Neural progenitor cell (in vitro differentiated cells): ENCODE measurements around the gene ABTB2. TPM values are rescaled to one million over a fixed set of nuclear protein-coding genes. Genes with fewer than 3 reads are reported as not detected.

ENCODE experiments used
- DNase-seq: peaks from one replicate; pipeline ENCODE4 v3.0.0-alpha.2; 2016; ENCODE audit warnings: low spot score
- H2AFZ ChIP-seq: fragments of 200-600 bp; sonication (generic); replicated peaks from 2 replicates; pipeline ENCODE4 v1.6.1; 2016; ENCODE audit warnings: antibody characterized with exemption
- H3F3A ChIP-seq: fragments of 200-600 bp; sonication (generic); 2 replicates; pipeline ENCODE4 v1.6.1; 2016; ENCODE audit warnings: antibody characterized with exemption, low read depth
- H3K27ac ChIP-seq: fragments of 200-600 bp; sonication (generic); 2 replicates; pipeline ENCODE4 v1.5.1; 2016; ENCODE audit warnings: mild to moderate bottlenecking
- H3K27me3 ChIP-seq: fragments of 200-600 bp; sonication (generic); 2 replicates; pipeline ENCODE4 v1.6.1; 2016; ENCODE audit warnings: mild to moderate bottlenecking, moderate library complexity
- H3K36me3 ChIP-seq: fragments of 200-600 bp; sonication (generic); 2 replicates; pipeline ENCODE4 v1.5.1; 2016
- H3K4me1 ChIP-seq: fragments of 200-600 bp; sonication (generic); 2 replicates; pipeline ENCODE4 v1.6.1; 2016; ENCODE audit warnings: mixed run types
- H3K4me2 ChIP-seq: fragments of 200-600 bp; sonication (generic); 2 replicates; pipeline ENCODE4 v1.6.1; 2016
- H3K4me3 ChIP-seq: fragments of 200-600 bp; sonication (generic); 2 replicates; pipeline ENCODE4 v1.5.1; 2016
- H3K79me2 ChIP-seq: fragments of 200-600 bp; sonication (generic); 2 replicates; pipeline ENCODE4 v1.6.1; 2016; ENCODE audit warnings: low read depth
- H3K9ac ChIP-seq: fragments of 200-600 bp; sonication (generic); 2 replicates; pipeline ENCODE4 v1.6.1; 2016
- H3K9me3 ChIP-seq: fragments of 200-600 bp; sonication (generic); 2 replicates; pipeline ENCODE4 v1.5.1; 2016; ENCODE audit warnings: low read depth
- H4K20me1 ChIP-seq: fragments of 200-600 bp; sonication (generic); 2 replicates; pipeline ENCODE4 v1.6.1; 2016; ENCODE audit warnings: low read depth
- H3K27ac Mint-ChIP-seq: 3 replicates; pipeline ENCODE4 v1.8.0; 2021; ENCODE audit warnings: mixed read lengths
- H3K27me3 Mint-ChIP-seq: 2 replicates; pipeline ENCODE4 v1.8.0; 2022; ENCODE audit warnings: low read depth, mild to moderate bottlenecking, inconsistent platforms, moderate library complexity, mixed read lengths; ENCODE audit not compliant: insufficient read depth
- H3K36me3 Mint-ChIP-seq: 3 replicates; pipeline ENCODE4 v1.8.0; 2021; ENCODE audit warnings: mixed read lengths
- H3K4me1 Mint-ChIP-seq: 3 replicates; pipeline ENCODE4 v1.8.0; 2021; ENCODE audit warnings: mixed read lengths
- H3K4me3 Mint-ChIP-seq: 3 replicates; pipeline ENCODE4 v1.8.0; 2021; ENCODE audit warnings: mild to moderate bottlenecking, moderate library complexity, mixed read lengths
- H3K9me3 Mint-ChIP-seq: 3 replicates; pipeline ENCODE4 v1.8.0; 2020; ENCODE audit warnings: mixed read lengths
- CTCF ChIP-seq: fragments of 200-600 bp; sonication (generic); IDR thresholded peaks from 2 replicates; pipeline ENCODE4 v1.5.1; 2017; ENCODE audit warnings: antibody characterized with exemption, mild to moderate bottlenecking
- EZH2 ChIP-seq: fragments of 200-600 bp; sonication (generic); IDR thresholded peaks from 2 replicates; pipeline ENCODE4 v1.6.1; 2017; ENCODE audit warnings: antibody characterized with exemption, mild to moderate bottlenecking, moderate library complexity
- EZH2phosphoT487 ChIP-seq: fragments of 200-600 bp; sonication (generic); IDR thresholded peaks from 2 replicates; pipeline ENCODE4 v1.6.1; 2017; ENCODE audit warnings: antibody characterized with exemption
- total RNA-seq: library from RNA; depleted of rRNA; stranded (reverse); fragments of >200 nt; gene quantifications from 2 replicates; pipeline ENCODE4 v1.2.3, GENCODE V29; 2015; ENCODE audit warnings: low replicate concordance

ABTB2 gene
- total RNA-seq, 1 donor from 2014 or later = 0.37 TPM

- H3K4me1 ChIP-seq = peaks cover 11% of the 10 kb centered on the region
- H3K4me3 Mint-ChIP-seq = peak overlapping the region; percentile 67
These were observed 182.4 kb downstream of the ABTB2 start for GRCh38 chr11:34175284-34176019.

GRCh38 chr11:34174412-34175041 is 183.3 kb downstream of the ABTB2 start:
- H3K36me3 ChIP-seq = no peaks in the 10 kb centered on the region
- H3K4me3 ChIP-seq = peak overlapping the region; percentile 42
- Mint-ChIP-seq H3K4me1 (peaks cover 14% of the 10 kb centered on the region), H3K27ac (no peak overlapping the region), H3K9me3 (no peaks in the 10 kb centered on the region), H3K27me3 (peaks cover 12% of the 10 kb centered on the region), H3K36me3 (peaks cover 2% of the 10 kb centered on the region), H3K4me3 (peak overlapping the region; percentile 67)
- peaks cover 18% of the 10 kb centered on the region for H3K27me3 ChIP-seq
- DNase-seq = peak; percentile 95
- peaks cover 11% of the 10 kb centered on the region for H3K4me1 ChIP-seq
- no peak overlapping the region for H3K9ac ChIP-seq
- no peaks in the 10 kb centered on the region for H4K20me1 ChIP-seq
- no peaks in the 10 kb centered on the region for H3K79me2 ChIP-seq
- no peak overlapping the region for H3K27ac ChIP-seq
- no peaks in the 10 kb centered on the region for H3K9me3 ChIP-seq
- TF ChIP-seq EZH2 (no peak), CTCF (peak; percentile 83), EZH2phosphoT487 (no peak)
- peak overlapping the region; percentile 71 for H3K4me2 ChIP-seq
- H3F3A ChIP-seq = peaks cover 7% of the 10 kb centered on the region
- H2AFZ ChIP-seq = peak overlapping the region; percentile 13

More at GRCh38 chr11:34175284-34176019, 182.4 kb downstream of the ABTB2 start:
- peak overlapping the region; percentile 57 for H3K27ac Mint-ChIP-seq
- TF ChIP-seq EZH2phosphoT487 (no peak), CTCF (no peak), EZH2 (no peak)
- Histone ChIP-seq H3K9me3 (no peaks in the 10 kb centered on the region), H3K79me2 (no peaks in the 10 kb centered on the region), H3K36me3 (no peaks in the 10 kb centered on the region), H3K27ac (no peak overlapping the region), H2AFZ (no peak overlapping the region), H3F3A (peaks cover 7% of the 10 kb centered on the region), H3K27me3 (peaks cover 18% of the 10 kb centered on the region), H4K20me1 (no peaks in the 10 kb centered on the region), H3K9ac (no peak overlapping the region), H3K4me3 (no peak overlapping the region), H3K4me2 (no peak overlapping the region)
- no peak for DNase-seq
- no peaks in the 10 kb centered on the region for H3K9me3 Mint-ChIP-seq
- peaks cover 8% of the 10 kb centered on the region for H3K27me3 Mint-ChIP-seq
- peaks cover 10% of the 10 kb centered on the region for H3K4me1 Mint-ChIP-seq
- H3K36me3 Mint-ChIP-seq = peaks cover 2% of the 10 kb centered on the region

- Histone ChIP-seq H3K36me3 (no peaks in the 10 kb centered on the region), H3K79me2 (no peaks in the 10 kb centered on the region), H2AFZ (no peak overlapping the region), H3K4me2 (no peak overlapping the region), H3K9ac (no peak overlapping the region), H3K27ac (no peak overlapping the region), H3K4me3 (no peak overlapping the region), H3K4me1 (peaks cover 11% of the 10 kb centered on the region), H3K9me3 (no peaks in the 10 kb centered on the region), H3K27me3 (peaks cover 18% of the 10 kb centered on the region), H3F3A (peaks cover 7% of the 10 kb centered on the region), H4K20me1 (no peaks in the 10 kb centered on the region)
- DNase-seq = no peak
- H3K4me1 Mint-ChIP-seq = peaks cover 14% of the 10 kb centered on the region
- no peak for TF ChIP-seq EZH2
- TF ChIP-seq EZH2phosphoT487 = no peak
- no peak for TF ChIP-seq CTCF
- peaks cover 10% of the 10 kb centered on the region for H3K27me3 Mint-ChIP-seq
- H3K27ac Mint-ChIP-seq = no peak overlapping the region
- H3K36me3 Mint-ChIP-seq = peaks cover 2% of the 10 kb centered on the region
- H3K4me3 Mint-ChIP-seq = no peak overlapping the region
- H3K9me3 Mint-ChIP-seq = no peaks in the 10 kb centered on the region
These were observed 184.8 kb downstream of the ABTB2 start for GRCh38 chr11:34173050-34173449.
